ENCODE results near the gene KRAS.
A peak's percentile ranks its signal among the peaks of the same experiment; 100 is the strongest.

Gene KRAS

DNA sequence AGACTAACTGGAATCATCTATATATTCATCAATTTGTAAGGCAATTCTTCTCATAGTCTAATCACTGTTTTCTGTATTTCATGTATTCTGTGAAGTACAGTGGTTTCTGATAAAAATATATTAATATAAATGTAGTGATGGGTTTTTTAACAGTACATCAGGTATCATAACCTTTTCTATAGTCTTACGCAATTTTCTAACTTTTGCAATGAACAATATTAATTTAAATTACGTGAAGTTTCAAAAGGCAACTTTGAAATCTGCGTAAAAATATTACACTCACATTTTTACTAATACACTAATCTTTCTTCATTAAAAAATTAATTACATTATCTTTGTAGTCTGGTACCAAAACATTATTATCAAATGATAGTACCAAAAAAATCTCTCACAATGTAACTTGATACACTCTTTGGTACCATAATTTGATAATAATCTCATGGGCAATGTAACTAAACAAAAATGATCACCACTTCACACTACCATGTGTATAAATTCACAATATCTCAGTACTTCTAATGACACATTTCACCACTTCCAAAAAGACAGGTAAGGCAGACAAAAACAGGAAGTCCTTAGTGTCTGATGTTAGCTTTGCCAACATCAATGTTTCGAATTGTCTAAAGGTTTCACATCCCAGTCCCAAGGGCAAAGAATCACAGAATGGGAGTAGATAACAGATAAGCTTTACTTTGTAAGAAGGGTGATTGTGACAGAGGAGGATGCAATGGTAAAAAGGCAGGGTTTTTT, 64.5 kb downstream of the KRAS start:
- TF ChIP-seq CTCF (IDR thresholded peaks at IDR 0.05; ENCODE audit: low read depth, low read length, missing control alignments) = no peak
- in situ Hi-C loops (cut with HindIII; ENCODE audit: low sequenced_read_pairs) = no loop called here
- no peak for DNase-seq (ENCODE audit: low read depth)
- H3K4me3 ChIP-seq (ENCODE audit: low read depth, low read length) = no peak overlapping the region

GRCh38 chr12:25184132-25184531, 66.6 kb downstream of the KRAS start:
- in situ Hi-C loops (cut with HindIII; ENCODE audit: low sequenced_read_pairs) = no loop called here
- TF ChIP-seq CTCF (IDR thresholded peaks at IDR 0.05; ENCODE audit: low read depth, low read length, missing control alignments) = no peak
- no peak for DNase-seq (ENCODE audit: low read depth)
- H3K4me3 ChIP-seq (ENCODE audit: low read depth, low read length) = no peak overlapping the region

- in situ Hi-C loops (cut with HindIII; ENCODE audit: low sequenced_read_pairs) = no loop called here
Measured at GRCh38 chr12:25182765-25183164, 68.0 kb downstream of the KRAS start.

GRCh38 chr12:25162866-25163265, 87.9 kb downstream of the KRAS start:
- no peak for TF ChIP-seq CTCF (IDR thresholded peaks at IDR 0.05; ENCODE audit: low read depth, low read length, missing control alignments)
- no peak overlapping the region for H3K4me3 ChIP-seq (ENCODE audit: low read depth, low read length)
- no peak for DNase-seq (ENCODE audit: low read depth)
- in situ Hi-C loops (cut with HindIII; ENCODE audit: low sequenced_read_pairs) = no loop called here

More at GRCh38 chr12:25182765-25183164, 68.0 kb downstream of the KRAS start:
- H3K4me3 ChIP-seq (ENCODE audit: low read depth, low read length) = no peak overlapping the region
- no peak for TF ChIP-seq CTCF (IDR thresholded peaks at IDR 0.05; ENCODE audit: low read depth, low read length, missing control alignments)
- no peak for DNase-seq (ENCODE audit: low read depth)

DNA sequence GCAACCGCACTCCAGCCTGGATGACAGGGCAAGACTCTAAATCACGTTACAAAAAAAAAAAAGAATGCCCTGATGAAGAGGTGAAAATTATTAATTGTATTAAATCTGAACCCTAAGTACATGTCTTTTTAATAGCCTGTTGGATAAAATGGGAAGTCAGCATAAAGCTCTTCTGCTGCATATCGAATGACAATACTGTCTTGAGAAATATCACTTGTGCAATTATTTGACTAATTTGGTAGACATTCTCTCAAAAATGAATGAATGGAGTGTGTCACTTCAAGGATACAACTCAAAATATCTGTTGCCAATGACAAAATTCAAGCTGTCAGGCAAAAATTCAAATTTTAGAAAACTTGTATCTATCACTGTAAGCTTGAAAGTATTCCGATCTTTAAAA, 94.7 kb downstream of the KRAS start:
- no peak for TF ChIP-seq CTCF (IDR thresholded peaks at IDR 0.05; ENCODE audit: low read depth, low read length, missing control alignments)
- in situ Hi-C loops (cut with HindIII; ENCODE audit: low sequenced_read_pairs) = loop anchor here (10.0 kb wide), 1 partner anchor 161 kb away; no protein-coding TSS in a partner anchor
- H3K4me3 ChIP-seq (ENCODE audit: low read depth, low read length) = no peak overlapping the region
- DNase-seq (ENCODE audit: low read depth) = no peak

DNA sequence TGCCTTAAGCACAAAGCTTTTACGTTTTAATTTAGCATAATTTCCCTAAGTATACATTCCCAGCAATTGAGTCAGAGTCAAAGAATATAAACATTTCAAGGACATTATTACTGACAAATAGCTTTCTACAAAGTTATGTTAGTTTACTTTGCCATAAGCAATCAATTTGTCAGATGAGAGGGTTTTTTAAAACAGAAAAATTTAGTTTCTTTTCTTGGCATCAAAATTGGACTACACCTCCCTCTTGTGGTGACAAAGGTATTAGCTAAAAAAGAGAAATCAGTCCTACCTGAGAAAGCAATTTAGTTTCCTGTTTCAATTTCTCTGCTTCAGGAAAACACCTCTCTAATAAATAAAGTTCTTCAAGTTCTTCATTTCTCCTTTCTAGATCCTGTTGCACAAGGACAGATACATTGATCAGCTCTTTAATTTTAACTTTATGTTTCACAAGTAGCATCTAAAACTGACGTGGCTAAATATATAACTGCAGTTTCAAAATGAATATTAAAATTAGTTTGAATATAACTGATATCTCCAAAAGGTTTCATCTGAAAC, 95.6 kb downstream of the KRAS start:
- peak; percentile 19 for DNase-seq (ENCODE audit: low read depth)
- in situ Hi-C loops (cut with HindIII; ENCODE audit: low sequenced_read_pairs) = loop anchor here (10.0 kb wide), 1 partner anchor 160 kb away; no protein-coding TSS in a partner anchor
- H3K4me3 ChIP-seq (ENCODE audit: low read depth, low read length) = no peak overlapping the region
- peak; percentile 41 for TF ChIP-seq CTCF (IDR thresholded peaks at IDR 0.05; ENCODE audit: low read depth, low read length, missing control alignments)
